Skeletal muscle tissue (tissue), 4 donors: ENCODE measurements around the gene WWC2. TPM values are rescaled to one million over a fixed set of nuclear protein-coding genes. Genes with fewer than 3 reads are reported as not detected.
"Not testable (repeated sequence)": the region's sequence is repeated elsewhere in the genome, so short reads cannot be mapped to it uniquely, and the experiment has no call there.

Source experiments
- H3K27ac ChIP-seq: one replicate; pipeline ENCODE4 v1.7.0; 2013; ENCODE audit warnings: mild to moderate bottlenecking, low read depth, low read length, inconsistent platforms
- H3K27me3 ChIP-seq, 3 donors: one replicate each; pipeline ENCODE4 v1.7.0; 2013; ENCODE audit warnings: low read length in 3 of 3; ENCODE audit not compliant: control insufficient read depth in 3 of 3, insufficient read depth in 3 of 3
- H3K36me3 ChIP-seq, 3 donors: one replicate each; pipeline ENCODE4 v1.7.0; 2013; ENCODE audit warnings: low read length in 3 of 3; ENCODE audit not compliant: control insufficient read depth in 3 of 3, insufficient read depth in 3 of 3
- H3K4me1 ChIP-seq, 3 donors: one replicate each; pipeline ENCODE4 v1.7.0; 2013; ENCODE audit warnings: low read length in 3 of 3, mild to moderate bottlenecking in 3 of 3; ENCODE audit not compliant: control insufficient read depth in 3 of 3, insufficient read depth in 3 of 3
- H3K4me3 ChIP-seq, 3 donors: one replicate each; pipeline ENCODE4 v1.7.0; 2013; ENCODE audit warnings: low read length in 3 of 3
- H3K9ac ChIP-seq, 3 donors: one replicate each; pipeline ENCODE4 v1.7.0; 2013; ENCODE audit warnings: low read length in 3 of 3, mild to moderate bottlenecking in 3 of 3, moderate library complexity in 2 of 3, low read depth in 1 of 3
- H3K9me3 ChIP-seq, 3 donors: one replicate each; pipeline ENCODE4 v1.7.0; 2013; ENCODE audit warnings: low read length in 3 of 3; ENCODE audit not compliant: control insufficient read depth in 3 of 3
- total RNA-seq: library from RNA; depleted of rRNA; stranded (reverse); fragments of >200 nt; gene quantifications from one replicate; pipeline ENCODE4 v1.2.3, GENCODE V29; 2014
- donor health status: Osteomylitis.

Gene WWC2
- total RNA-seq, 1 donor from 2014 or later, result 15.1 TPM

- Histone ChIP-seq H3K27me3 (no peaks in the 10 kb centered on the region), H3K36me3 (peaks cover 0 to 3% (median 2%) of the 10 kb centered on the region in 3 donors), H3K4me3 (no peak overlapping the region), H3K9me3 (no peaks in the 10 kb centered on the region), H3K27ac (no peak overlapping the region), H3K4me1 (no peaks in the 10 kb centered on the region), H3K9ac (no peak overlapping the region)
Observed at GRCh38 chr4:183190900-183191527, 92.0 kb downstream of the WWC2 start.

GRCh38 chr4:183191630-183192029 is 92.6 kb downstream of the WWC2 start:
- Histone ChIP-seq H3K27ac (no peak overlapping the region), H3K27me3 (no peaks in the 10 kb centered on the region), H3K9me3 (no peaks in the 10 kb centered on the region), H3K4me3 (no peak overlapping the region), H3K4me1 (no peaks in the 10 kb centered on the region), H3K9ac (no peak overlapping the region), H3K36me3 (peaks cover 0 to 3% (median 2%) of the 10 kb centered on the region in 3 donors)

GRCh38 chr4:183192571-183192970 is 93.5 kb downstream of the WWC2 start:
- Histone ChIP-seq H3K27ac (no peak overlapping the region), H3K27me3 (no peaks in the 10 kb centered on the region), H3K9ac (no peak overlapping the region), H3K4me1 (no peaks in the 10 kb centered on the region), H3K36me3 (peaks cover 0 to 3% (median 0%) of the 10 kb centered on the region in 3 donors), H3K4me3 (no peak overlapping the region), H3K9me3 (no peaks in the 10 kb centered on the region)

- H3K27ac ChIP-seq, H3K36me3 ChIP-seq, H3K4me1 ChIP-seq, H3K27me3 ChIP-seq, H3K9me3 ChIP-seq, H3K9ac ChIP-seq, H3K4me3 ChIP-seq: not testable (repeated sequence)
Observed at GRCh38 chr4:183193730-183194338, 94.8 kb downstream of the WWC2 start.

GRCh38 chr4:183195534-183195933 is 96.5 kb downstream of the WWC2 start:
- H3K9me3 ChIP-seq, result no peaks in the 10 kb centered on the region

GRCh38 chr4:183197140-183197539 is 98.1 kb downstream of the WWC2 start:
- Histone ChIP-seq H3K4me3 (no peak overlapping the region), H3K4me1 (no peaks in the 10 kb centered on the region), H3K27ac (no peak overlapping the region), H3K9me3 (no peaks in the 10 kb centered on the region), H3K36me3 (peaks cover 0 to 3% (median 2%) of the 10 kb centered on the region in 3 donors), H3K9ac (no peak overlapping the region), H3K27me3 (no peaks in the 10 kb centered on the region)

More at GRCh38 chr4:183195534-183195933, 96.5 kb downstream of the WWC2 start:
- Histone ChIP-seq H3K9ac (no peak overlapping the region), H3K4me1 (no peaks in the 10 kb centered on the region), H3K36me3 (peaks cover 0 to 3% (median 2%) of the 10 kb centered on the region in 3 donors), H3K27me3 (no peaks in the 10 kb centered on the region), H3K4me3 (no peak overlapping the region), H3K27ac (no peak overlapping the region)

- H3K4me3 ChIP-seq, result no peak overlapping the region
- no peaks in the 10 kb centered on the region for H3K27me3 ChIP-seq
- H3K36me3 ChIP-seq, result peaks cover 0 to 3% (median 2%) of the 10 kb centered on the region in 3 donors
- H3K4me1 ChIP-seq, result no peaks in the 10 kb centered on the region
- no peaks in the 10 kb centered on the region for H3K9me3 ChIP-seq
- H3K27ac ChIP-seq, result no peak overlapping the region
- H3K9ac ChIP-seq, result no peak overlapping the region
Observed at GRCh38 chr4:183200453-183200852, 101.4 kb downstream of the WWC2 start.

GRCh38 chr4:183201331-183201730 is 102.3 kb downstream of the WWC2 start:
- no peak overlapping the region for H3K27ac ChIP-seq
- no peaks in the 10 kb centered on the region for H3K4me1 ChIP-seq
- peaks cover 0 to 2% (median 0%) of the 10 kb centered on the region in 3 donors for H3K36me3 ChIP-seq
- no peak overlapping the region for H3K4me3 ChIP-seq
- H3K9me3 ChIP-seq, result no peaks in the 10 kb centered on the region
- no peaks in the 10 kb centered on the region for H3K27me3 ChIP-seq
- no peak overlapping the region for H3K9ac ChIP-seq

- peaks cover 0 to 2% (median 0%) of the 10 kb centered on the region in 3 donors for H3K36me3 ChIP-seq
- H3K9me3 ChIP-seq, result no peaks in the 10 kb centered on the region
- H3K27me3 ChIP-seq, result no peaks in the 10 kb centered on the region
- no peaks in the 10 kb centered on the region for H3K4me1 ChIP-seq
- no peak overlapping the region for H3K9ac ChIP-seq
- H3K27ac ChIP-seq, result no peak overlapping the region
- no peak overlapping the region for H3K4me3 ChIP-seq
Observed at GRCh38 chr4:183202523-183202922, 103.5 kb downstream of the WWC2 start.

GRCh38 chr4:183204793-183205192 is 105.7 kb downstream of the WWC2 start:
- H3K4me1 ChIP-seq, result no peaks in the 10 kb centered on the region
- H3K9ac ChIP-seq, result no peak overlapping the region
- no peaks in the 10 kb centered on the region for H3K27me3 ChIP-seq
- H3K9me3 ChIP-seq, result no peaks in the 10 kb centered on the region
- peaks cover 0 to 3% (median 0%) of the 10 kb centered on the region in 3 donors for H3K36me3 ChIP-seq
- no peak overlapping the region for H3K4me3 ChIP-seq
- no peak overlapping the region for H3K27ac ChIP-seq
